Central memory CD8-positive, alpha-beta T cell (primary cell): ENCODE results near the gene CDK6.

Source experiments
- ATAC-seq: fragments of 150-1000 bp; cut with Tn5 transposase; replicated peaks from 2 replicates; pipeline ENCODE4 v1.10.0; 2022; ENCODE audit warnings: mild to moderate bottlenecking, moderate FRiP score, moderate number of reproducible peaks; ENCODE audit not compliant: poor library complexity, severe bottlenecking; ENCODE audit errors: extremely low read depth
- DNase-seq, 2 donors: peaks; one replicate each; pipeline ENCODE4 v3.0.0; 2021; ENCODE audit warnings: low spot score in 2 of 2
- H3K27ac Mint-ChIP-seq: one replicate; pipeline ENCODE4 v1.8.0; 2022; ENCODE audit warnings: low read depth, mild to moderate bottlenecking, moderate library complexity, mixed read lengths
- H3K27me3 Mint-ChIP-seq: one replicate; pipeline ENCODE4 v1.8.0; 2022; ENCODE audit warnings: mixed read lengths
- H3K36me3 Mint-ChIP-seq: one replicate; pipeline ENCODE4 v1.8.0; 2022; ENCODE audit warnings: mild to moderate bottlenecking, moderate library complexity, mixed read lengths; ENCODE audit not compliant: insufficient read depth
- H3K4me1 Mint-ChIP-seq: one replicate; pipeline ENCODE4 v1.8.0; 2022; ENCODE audit warnings: mixed read lengths
- H3K4me3 Mint-ChIP-seq: one replicate; pipeline ENCODE4 v1.8.0; 2022; ENCODE audit warnings: mild to moderate bottlenecking, moderate library complexity, mixed read lengths
- H3K9me3 Mint-ChIP-seq: one replicate; pipeline ENCODE4 v1.8.0; 2022; ENCODE audit warnings: mixed read lengths

The CDK6 gene

GRCh38 chr7:92634924-92635519, 201.4 kb downstream of the CDK6 start:
- no peak for DNase-seq
- ATAC-seq = no peak
- Mint-ChIP-seq H3K27ac (peak overlapping the region; percentile 2), H3K4me3 (no peak overlapping the region), H3K4me1 (peaks cover 49% of the 10 kb centered on the region), H3K36me3 (peaks cover 2% of the 10 kb centered on the region), H3K9me3 (peaks cover 5% of the 10 kb centered on the region), H3K27me3 (no peaks in the 10 kb centered on the region)

- H3K4me1 Mint-ChIP-seq = peaks cover 41% of the 10 kb centered on the region
- DNase-seq (no peak), ATAC-seq (no peak)
- peaks cover 5% of the 10 kb centered on the region for H3K9me3 Mint-ChIP-seq
- no peaks in the 10 kb centered on the region for H3K27me3 Mint-ChIP-seq
- peaks cover 2% of the 10 kb centered on the region for H3K36me3 Mint-ChIP-seq
- H3K27ac Mint-ChIP-seq = peak overlapping the region; percentile 2
- H3K4me3 Mint-ChIP-seq = no peak overlapping the region
Measured at GRCh38 chr7:92634205-92634604, 202.2 kb downstream of the CDK6 start.

GRCh38 chr7:92633211-92633906, 203.0 kb downstream of the CDK6 start:
- H3K36me3 Mint-ChIP-seq = peaks cover 2% of the 10 kb centered on the region
- peak; percentile 65 for ATAC-seq
- DNase-seq = no peak
- H3K27ac Mint-ChIP-seq = no peak overlapping the region
- H3K9me3 Mint-ChIP-seq = peaks cover 5% of the 10 kb centered on the region
- H3K27me3 Mint-ChIP-seq = no peaks in the 10 kb centered on the region
- H3K4me3 Mint-ChIP-seq = peak overlapping the region; percentile 11
- peaks cover 33% of the 10 kb centered on the region for H3K4me1 Mint-ChIP-seq

GRCh38 chr7:92632791-92633190, 203.6 kb downstream of the CDK6 start:
- peaks cover 2% of the 10 kb centered on the region for H3K36me3 Mint-ChIP-seq
- H3K27ac Mint-ChIP-seq = no peak overlapping the region
- no peaks in the 10 kb centered on the region for H3K27me3 Mint-ChIP-seq
- peaks cover 5% of the 10 kb centered on the region for H3K9me3 Mint-ChIP-seq
- DNase-seq (no peak), ATAC-seq (no peak)
- peak overlapping the region; percentile 11 for H3K4me3 Mint-ChIP-seq
- H3K4me1 Mint-ChIP-seq = peaks cover 31% of the 10 kb centered on the region

- DNase-seq (no peak), ATAC-seq (no peak)
- Mint-ChIP-seq H3K27me3 (no peaks in the 10 kb centered on the region), H3K4me3 (no peak overlapping the region), H3K27ac (peak overlapping the region; percentile 44), H3K36me3 (peaks cover 2% of the 10 kb centered on the region), H3K9me3 (peaks cover 5% of the 10 kb centered on the region), H3K4me1 (peaks cover 31% of the 10 kb centered on the region)
Measured at GRCh38 chr7:92631850-92632487, 204.4 kb downstream of the CDK6 start.

GRCh38 chr7:92631067-92631849, 205.1 kb downstream of the CDK6 start:
- Mint-ChIP-seq H3K27me3 (no peaks in the 10 kb centered on the region), H3K4me1 (peaks cover 37% of the 10 kb centered on the region), H3K4me3 (no peak overlapping the region), H3K9me3 (peaks cover 5% of the 10 kb centered on the region), H3K27ac (peak overlapping the region; percentile 44), H3K36me3 (peaks cover 2% of the 10 kb centered on the region)
- no peak for ATAC-seq
- DNase-seq = no peak

- Mint-ChIP-seq H3K36me3 (no peaks in the 10 kb centered on the region), H3K27me3 (no peaks in the 10 kb centered on the region), H3K4me1 (peaks cover 44% of the 10 kb centered on the region), H3K4me3 (no peak overlapping the region), H3K9me3 (peaks cover 5% of the 10 kb centered on the region), H3K27ac (no peak overlapping the region)
- ATAC-seq = no peak
- DNase-seq = no peak
Measured at GRCh38 chr7:92629779-92630178, 206.6 kb downstream of the CDK6 start.

GRCh38 chr7:92627956-92628355, 208.4 kb downstream of the CDK6 start:
- Mint-ChIP-seq H3K27me3 (no peaks in the 10 kb centered on the region), H3K9me3 (peaks cover 5% of the 10 kb centered on the region), H3K36me3 (no peaks in the 10 kb centered on the region), H3K27ac (no peak overlapping the region), H3K4me1 (peaks cover 30% of the 10 kb centered on the region), H3K4me3 (no peak overlapping the region)
- ATAC-seq (no peak), DNase-seq (no peak)

- DNase-seq = no peak
- H3K27ac Mint-ChIP-seq = peak overlapping the region; percentile 80
- no peaks in the 10 kb centered on the region for H3K36me3 Mint-ChIP-seq
- H3K9me3 Mint-ChIP-seq = peaks cover 5% of the 10 kb centered on the region
- ATAC-seq = no peak
- H3K4me1 Mint-ChIP-seq = peaks cover 24% of the 10 kb centered on the region
- no peaks in the 10 kb centered on the region for H3K27me3 Mint-ChIP-seq
- no peak overlapping the region for H3K4me3 Mint-ChIP-seq
Measured at GRCh38 chr7:92626281-92626809, 210.0 kb downstream of the CDK6 start.

GRCh38 chr7:92625617-92626016, 210.8 kb downstream of the CDK6 start:
- Mint-ChIP-seq H3K4me3 (no peak overlapping the region), H3K9me3 (peaks cover 5% of the 10 kb centered on the region), H3K27ac (peak overlapping the region; percentile 80), H3K36me3 (no peaks in the 10 kb centered on the region), H3K27me3 (no peaks in the 10 kb centered on the region), H3K4me1 (peaks cover 28% of the 10 kb centered on the region)
- ATAC-seq (peak; percentile 41), DNase-seq (no peak)

GRCh38 chr7:92624298-92624996, 211.9 kb downstream of the CDK6 start:
- ATAC-seq (no peak), DNase-seq (no peak)
- H3K36me3 Mint-ChIP-seq = no peaks in the 10 kb centered on the region
- peak overlapping the region; percentile 80 for H3K27ac Mint-ChIP-seq
- H3K4me3 Mint-ChIP-seq = no peak overlapping the region
- H3K4me1 Mint-ChIP-seq = peaks cover 28% of the 10 kb centered on the region
- no peaks in the 10 kb centered on the region for H3K9me3 Mint-ChIP-seq
- H3K27me3 Mint-ChIP-seq = no peaks in the 10 kb centered on the region

- H3K36me3 Mint-ChIP-seq = no peaks in the 10 kb centered on the region
- no peak overlapping the region for H3K27ac Mint-ChIP-seq
- H3K4me1 Mint-ChIP-seq = peaks cover 28% of the 10 kb centered on the region
- H3K4me3 Mint-ChIP-seq = no peak overlapping the region
- DNase-seq = no peak
- no peaks in the 10 kb centered on the region for H3K9me3 Mint-ChIP-seq
- no peaks in the 10 kb centered on the region for H3K27me3 Mint-ChIP-seq
- ATAC-seq = no peak
Measured at GRCh38 chr7:92623544-92623943, 212.8 kb downstream of the CDK6 start.
